ENCODE data around the gene TMEM131L.

Gene TMEM131L

GRCh38 chr4:153572609-153573008 is 106.4 kb downstream of the TMEM131L start:
- peaks cover 11% of the 10 kb centered on the region for H3K27me3 Mint-ChIP-seq
- peaks cover 9% of the 10 kb centered on the region for H3K4me1 Mint-ChIP-seq (ENCODE audit: low read depth)
- H3K27ac Mint-ChIP-seq: no peak overlapping the region
- peaks cover 21% of the 10 kb centered on the region for H3K36me3 Mint-ChIP-seq (ENCODE audit: low read depth)
- H3K9me3 Mint-ChIP-seq: no peaks in the 10 kb centered on the region
- no peak overlapping the region for H3K4me3 Mint-ChIP-seq
- intact Hi-C loops (cut with micrococcal nuclease): no loop called here

- Mint-ChIP-seq H3K4me1 (ENCODE audit: low read depth) (peaks cover 9% of the 10 kb centered on the region), H3K27me3 (peaks cover 9% of the 10 kb centered on the region), H3K9me3 (no peaks in the 10 kb centered on the region), H3K27ac (no peak overlapping the region), H3K36me3 (ENCODE audit: low read depth) (peaks cover 18% of the 10 kb centered on the region), H3K4me3 (no peak overlapping the region)
- intact Hi-C loops (cut with micrococcal nuclease): no loop called here
Observed at GRCh38 chr4:153573221-153573620, 107.1 kb downstream of the TMEM131L start.

- H3K36me3 Mint-ChIP-seq (ENCODE audit: low read depth): peaks cover 15% of the 10 kb centered on the region
- intact Hi-C loops (cut with micrococcal nuclease): loop anchor here (1.0 to 2.0 kb wide), 2 partner anchors 141 to 431 kb away; no protein-coding TSS in a partner anchor
- H3K4me1 Mint-ChIP-seq (ENCODE audit: low read depth): peaks cover 9% of the 10 kb centered on the region
- H3K27me3 Mint-ChIP-seq: peaks cover 8% of the 10 kb centered on the region
- no peak overlapping the region for H3K4me3 Mint-ChIP-seq
- H3K27ac Mint-ChIP-seq: no peak overlapping the region
- H3K9me3 Mint-ChIP-seq: no peaks in the 10 kb centered on the region
Observed at GRCh38 chr4:153573881-153574802, 108.0 kb downstream of the TMEM131L start.

GRCh38 chr4:153576443-153576774 is 110.2 kb downstream of the TMEM131L start:
- H3K27me3 Mint-ChIP-seq: peaks cover 8% of the 10 kb centered on the region
- no peaks in the 10 kb centered on the region for H3K9me3 Mint-ChIP-seq
- H3K4me3 Mint-ChIP-seq: no peak overlapping the region
- peaks cover 18% of the 10 kb centered on the region for H3K36me3 Mint-ChIP-seq (ENCODE audit: low read depth)
- intact Hi-C loops (cut with micrococcal nuclease): loop anchor here (2.0 kb wide), 1 partner anchor 232 kb away; the partner anchor contains the start of gene MND1
- H3K27ac Mint-ChIP-seq: no peak overlapping the region
- H3K4me1 Mint-ChIP-seq (ENCODE audit: low read depth): peaks cover 10% of the 10 kb centered on the region

- Mint-ChIP-seq H3K9me3 (no peaks in the 10 kb centered on the region), H3K36me3 (ENCODE audit: low read depth) (peaks cover 14% of the 10 kb centered on the region), H3K27ac (no peak overlapping the region), H3K4me3 (no peak overlapping the region), H3K4me1 (ENCODE audit: low read depth) (peaks cover 10% of the 10 kb centered on the region), H3K27me3 (peaks cover 7% of the 10 kb centered on the region)
- intact Hi-C loops (cut with micrococcal nuclease): loop anchor here (2.0 kb wide), 1 partner anchor 232 kb away; the partner anchor contains the start of gene MND1
Observed at GRCh38 chr4:153577053-153577452, 110.9 kb downstream of the TMEM131L start.

- intact Hi-C loops (cut with micrococcal nuclease): no loop called here
- Mint-ChIP-seq H3K27me3 (peaks cover 4% of the 10 kb centered on the region), H3K4me1 (ENCODE audit: low read depth) (peaks cover 10% of the 10 kb centered on the region), H3K27ac (no peak overlapping the region), H3K4me3 (no peak overlapping the region), H3K36me3 (ENCODE audit: low read depth) (peaks cover 17% of the 10 kb centered on the region), H3K9me3 (no peaks in the 10 kb centered on the region)
Observed at GRCh38 chr4:153579410-153579809, 113.2 kb downstream of the TMEM131L start.

GRCh38 chr4:153579872-153580271 is 113.7 kb downstream of the TMEM131L start:
- Mint-ChIP-seq H3K27me3 (peaks cover 4% of the 10 kb centered on the region), H3K4me1 (ENCODE audit: low read depth) (peaks cover 14% of the 10 kb centered on the region), H3K36me3 (ENCODE audit: low read depth) (peaks cover 22% of the 10 kb centered on the region), H3K27ac (no peak overlapping the region), H3K9me3 (no peaks in the 10 kb centered on the region), H3K4me3 (no peak overlapping the region)
- intact Hi-C loops (cut with micrococcal nuclease): no loop called here

- intact Hi-C loops (cut with micrococcal nuclease): no loop called here
- Mint-ChIP-seq H3K27ac (no peak overlapping the region), H3K4me1 (ENCODE audit: low read depth) (peaks cover 11% of the 10 kb centered on the region), H3K9me3 (no peaks in the 10 kb centered on the region), H3K36me3 (ENCODE audit: low read depth) (peaks cover 32% of the 10 kb centered on the region), H3K27me3 (no peaks in the 10 kb centered on the region), H3K4me3 (no peak overlapping the region)
Observed at GRCh38 chr4:153582954-153583702, 117.0 kb downstream of the TMEM131L start.

- Mint-ChIP-seq H3K36me3 (ENCODE audit: low read depth) (peaks cover 50% of the 10 kb centered on the region), H3K9me3 (no peaks in the 10 kb centered on the region), H3K4me1 (ENCODE audit: low read depth) (peaks cover 6% of the 10 kb centered on the region), H3K27ac (no peak overlapping the region), H3K4me3 (no peak overlapping the region), H3K27me3 (no peaks in the 10 kb centered on the region)
- intact Hi-C loops (cut with micrococcal nuclease): no loop called here
Observed at GRCh38 chr4:153585026-153585425, 118.9 kb downstream of the TMEM131L start.

- Mint-ChIP-seq H3K4me1 (ENCODE audit: low read depth) (peaks cover under 1% of the 10 kb centered on the region), H3K9me3 (no peaks in the 10 kb centered on the region), H3K36me3 (ENCODE audit: low read depth) (peaks cover 67% of the 10 kb centered on the region), H3K4me3 (no peak overlapping the region), H3K27ac (no peak overlapping the region), H3K27me3 (no peaks in the 10 kb centered on the region)
- intact Hi-C loops (cut with micrococcal nuclease): no loop called here
Observed at GRCh38 chr4:153589703-153590595, 123.8 kb downstream of the TMEM131L start.

GRCh38 chr4:153591441-153591840 is 125.3 kb downstream of the TMEM131L start:
- H3K4me1 Mint-ChIP-seq (ENCODE audit: low read depth): no peaks in the 10 kb centered on the region
- peaks cover 69% of the 10 kb centered on the region for H3K36me3 Mint-ChIP-seq (ENCODE audit: low read depth)
- no peaks in the 10 kb centered on the region for H3K9me3 Mint-ChIP-seq
- intact Hi-C loops (cut with micrococcal nuclease): no loop called here
- H3K4me3 Mint-ChIP-seq: no peak overlapping the region
- H3K27ac Mint-ChIP-seq: no peak overlapping the region
- no peaks in the 10 kb centered on the region for H3K27me3 Mint-ChIP-seq

- intact Hi-C loops (cut with micrococcal nuclease): no loop called here
- H3K4me1 Mint-ChIP-seq (ENCODE audit: low read depth): no peaks in the 10 kb centered on the region
- H3K27ac Mint-ChIP-seq: no peak overlapping the region
- H3K9me3 Mint-ChIP-seq: no peaks in the 10 kb centered on the region
- no peaks in the 10 kb centered on the region for H3K27me3 Mint-ChIP-seq
- H3K36me3 Mint-ChIP-seq (ENCODE audit: low read depth): peaks cover 73% of the 10 kb centered on the region
- H3K4me3 Mint-ChIP-seq: no peak overlapping the region
Observed at GRCh38 chr4:153592064-153592463, 125.9 kb downstream of the TMEM131L start.

GRCh38 chr4:153593161-153593560 is 127.0 kb downstream of the TMEM131L start:
- intact Hi-C loops (cut with micrococcal nuclease): no loop called here
- H3K27ac Mint-ChIP-seq: no peak overlapping the region
- H3K36me3 Mint-ChIP-seq (ENCODE audit: low read depth): peaks cover 74% of the 10 kb centered on the region
- H3K4me1 Mint-ChIP-seq (ENCODE audit: low read depth): no peaks in the 10 kb centered on the region
- H3K9me3 Mint-ChIP-seq: no peaks in the 10 kb centered on the region
- no peak overlapping the region for H3K4me3 Mint-ChIP-seq
- no peaks in the 10 kb centered on the region for H3K27me3 Mint-ChIP-seq

Measured in dendritic cell treated with granulocyte-macrophage colony-stimulating factor and Interleukin-4, amounts not matched to agents 40 ng/mL and 50 ng/mL, for 4 days (primary cell).